GM12891 (cell line): Measurements from ENCODE around the gene APOC1.

Experiments
- POLR2A ChIP-seq: IDR thresholded peaks from 2 replicates; pipeline ENCODE4 v1.6.1; 2011; ENCODE audit warnings: low read depth, low read length, control low read depth
- POLR2AphosphoS5 ChIP-seq: IDR thresholded peaks from 2 replicates; pipeline ENCODE4 v1.6.1; 2011; ENCODE audit warnings: low read depth, low read length, control low read depth

DNA sequence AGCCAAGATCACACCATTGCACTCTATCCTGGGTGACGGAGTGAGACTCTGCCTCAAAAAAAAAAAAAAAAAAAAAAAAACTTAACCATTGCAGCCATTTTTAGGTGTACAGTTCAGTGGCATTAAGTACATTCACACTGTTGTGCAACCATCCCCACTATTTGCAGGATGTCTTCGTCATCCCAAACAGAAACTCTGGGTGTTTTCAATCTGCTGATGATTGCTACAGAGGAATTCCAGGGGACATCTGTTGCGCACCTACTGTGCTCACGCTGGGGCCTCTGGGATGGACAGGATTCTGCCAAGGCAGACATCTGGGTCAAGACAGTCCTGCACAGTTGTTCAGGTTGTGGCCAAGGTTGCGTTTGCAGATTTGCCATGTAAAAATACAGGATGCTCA is 25.3 kb downstream of the APOC1 start:
- TF ChIP-seq POLR2AphosphoS5 (no peak), POLR2A (no peak)
